NCI-H526 treated with DMSO at 0.1 percent for 48 hours (cell line): Measurements from ENCODE around the gene TBC1D16.
"Not testable (repeated sequence)": the region's sequence is repeated elsewhere in the genome, so short reads cannot be mapped to it uniquely, and the experiment has no call there.

Source experiments
- DNase-seq: peaks from one replicate; lab custom pipeline; 2025; lab: John Stamatoyannopoulos, UW

Gene TBC1D16

GRCh38 chr17:79912552-79913330, 122.9 kb downstream of the TBC1D16 start:
- DNase-seq: no peak

GRCh38 chr17:79911430-79912399, 124.0 kb downstream of the TBC1D16 start:
- no peak for DNase-seq

GRCh38 chr17:79910985-79911361, 124.7 kb downstream of the TBC1D16 start:
- DNase-seq: no peak

- DNase-seq: no peak
Observed at GRCh38 chr17:79909121-79909520, 126.6 kb downstream of the TBC1D16 start.

GRCh38 chr17:79907850-79908249, 127.8 kb downstream of the TBC1D16 start:
- no peak for DNase-seq

- no peak for DNase-seq
Observed at GRCh38 chr17:79907217-79907715, 128.4 kb downstream of the TBC1D16 start.

- no peak for DNase-seq
Observed at GRCh38 chr17:79905832-79906231, 129.8 kb downstream of the TBC1D16 start.

- DNase-seq: no peak
Observed at GRCh38 chr17:79904865-79905264, 130.8 kb downstream of the TBC1D16 start.

GRCh38 chr17:79902146-79902791, 133.4 kb downstream of the TBC1D16 start:
- DNase-seq: no peak

GRCh38 chr17:79901131-79901530, 134.5 kb downstream of the TBC1D16 start:
- no peak for DNase-seq

GRCh38 chr17:79899584-79899983, 136.1 kb downstream of the TBC1D16 start:
- DNase-seq: no peak

- DNase-seq: no peak
Observed at GRCh38 chr17:79897243-79898063, 138.2 kb downstream of the TBC1D16 start.

- DNase-seq: not testable (repeated sequence)
Observed at GRCh38 chr17:79893457-79893856, 142.2 kb downstream of the TBC1D16 start.

GRCh38 chr17:79892457-79893241, 143.0 kb downstream of the TBC1D16 start:
- DNase-seq: no peak

GRCh38 chr17:79891113-79891730, 144.4 kb downstream of the TBC1D16 start:
- no peak for DNase-seq

GRCh38 chr17:79890706-79891105, 145.0 kb downstream of the TBC1D16 start:
- no peak for DNase-seq

- DNase-seq: no peak
Observed at GRCh38 chr17:79888811-79889634, 146.6 kb downstream of the TBC1D16 start.

GRCh38 chr17:79888009-79888540, 147.6 kb downstream of the TBC1D16 start:
- DNase-seq: no peak

GRCh38 chr17:79887451-79887991, 148.2 kb downstream of the TBC1D16 start:
- DNase-seq: no peak
